NCI-H2227 (cell line): Measurements from ENCODE around the gene GALNT10.

Source experiments
- DNase-seq: peaks from one replicate; lab custom pipeline; 2025; ENCODE audit not compliant: unreplicated experiment; lab: John Stamatoyannopoulos, UW

The GALNT10 gene

GRCh38 chr5:154466147-154466546, 275.6 kb downstream of the GALNT10 start:
- DNase-seq: no peak

GRCh38 chr5:154466671-154467070, 276.1 kb downstream of the GALNT10 start:
- DNase-seq: no peak

- DNase-seq: peak; percentile 70
Observed at GRCh38 chr5:154467655-154468354, 277.3 kb downstream of the GALNT10 start.

GRCh38 chr5:154470137-154470536, 279.6 kb downstream of the GALNT10 start:
- DNase-seq: no peak
